SK-N-DZ (cell line): ENCODE data around the gene CLDN19.
"Not testable (repeated sequence)": the region's sequence is repeated elsewhere in the genome, so short reads cannot be mapped to it uniquely, and the experiment has no call there.

Experiments
- DNase-seq: peaks from one replicate; pipeline ENCODE4 v3.0.0-alpha.2; 2015; ENCODE audit warnings: low spot score

Gene CLDN19

DNA sequence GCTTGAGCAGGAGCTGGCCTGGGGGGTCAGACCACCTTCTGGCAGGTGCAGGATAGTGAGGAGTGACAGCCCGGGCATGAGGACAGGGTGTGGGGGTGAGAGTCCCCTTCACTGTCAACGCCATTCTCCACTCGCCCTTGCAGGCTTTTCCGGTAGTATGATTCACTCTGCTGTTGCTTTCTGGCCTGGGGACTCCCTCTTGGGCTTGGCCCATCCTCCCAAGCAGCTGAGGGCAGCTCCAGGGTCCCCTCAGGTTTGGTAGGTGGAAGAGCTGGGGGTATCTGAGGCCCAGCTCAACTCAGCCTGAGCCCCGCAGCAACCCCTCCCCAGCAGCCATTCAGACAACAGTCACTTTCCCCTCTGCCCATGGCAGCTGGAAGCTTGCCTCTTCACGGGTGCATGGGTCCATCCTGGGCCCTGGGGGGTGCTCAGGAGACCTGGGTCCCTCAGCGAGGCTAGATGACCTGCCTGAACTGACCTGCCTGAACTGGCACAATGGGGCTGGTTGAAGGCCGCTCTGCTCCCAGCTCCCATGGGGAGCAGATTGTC is 1.3 kb downstream of the CLDN19 start:
- no peak for DNase-seq

GRCh38 chr1:42737986-42738677 is 1.9 kb downstream of the CLDN19 start:
- no peak for DNase-seq

DNA sequence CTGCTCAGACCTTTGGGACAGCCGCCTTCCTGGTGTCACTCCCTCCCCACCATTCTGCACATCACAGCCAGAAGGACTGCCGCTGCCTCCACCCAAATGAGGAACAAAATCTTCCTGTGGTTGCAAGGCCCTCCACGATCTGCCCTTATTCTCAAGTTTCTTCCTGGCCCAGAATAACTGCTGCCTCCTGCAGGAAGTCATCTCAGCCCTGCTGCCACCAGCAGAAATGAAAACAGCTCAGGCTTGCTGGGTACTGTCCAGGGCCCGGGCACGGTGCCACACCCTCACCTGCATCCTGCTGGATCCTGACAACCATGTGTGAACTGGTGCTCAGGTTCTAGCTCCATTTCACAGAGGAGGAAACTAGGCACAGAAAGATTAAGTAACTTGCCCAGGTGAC is 2.8 kb downstream of the CLDN19 start:
- no peak for DNase-seq

GRCh38 chr1:42736571-42737200 is 3.4 kb downstream of the CLDN19 start:
- no peak for DNase-seq

- no peak for DNase-seq
These were observed 3.9 kb downstream of the CLDN19 start for GRCh38 chr1:42736152-42736551.

DNA sequence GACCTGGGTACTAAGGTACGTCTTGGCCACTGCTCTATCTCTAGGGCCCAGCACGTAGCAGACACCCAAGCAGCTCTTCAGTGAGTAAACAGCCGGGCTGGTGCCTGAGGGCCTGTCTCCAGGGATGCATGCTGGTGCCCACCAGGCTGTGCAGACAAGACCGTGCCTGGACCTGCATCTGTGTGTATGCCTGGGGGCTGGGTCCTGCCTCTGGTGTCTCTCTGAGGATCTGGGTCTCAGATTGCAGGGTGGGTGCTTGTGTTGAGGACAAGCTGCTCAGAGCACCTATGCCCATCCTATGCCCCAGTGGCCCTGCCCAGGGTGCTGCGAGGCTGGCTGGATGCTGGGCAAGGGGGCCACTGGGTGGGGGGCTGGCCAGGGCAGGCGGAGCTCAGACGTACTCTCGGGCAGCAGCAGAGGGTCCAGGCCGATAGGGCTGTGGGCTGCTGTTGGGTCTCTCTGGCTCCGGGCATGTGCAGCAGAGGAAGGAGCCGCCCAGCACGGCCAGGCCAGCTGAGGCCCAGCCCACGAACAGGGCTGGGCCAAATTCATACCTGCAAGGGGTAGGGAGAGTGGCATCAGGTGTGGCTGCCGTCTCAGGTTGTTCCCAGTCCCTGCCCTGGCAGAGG is 4.4 kb downstream of the CLDN19 start:
- DNase-seq = no peak

GRCh38 chr1:42735056-42735455 is 5.0 kb downstream of the CLDN19 start:
- no peak for DNase-seq

DNA sequence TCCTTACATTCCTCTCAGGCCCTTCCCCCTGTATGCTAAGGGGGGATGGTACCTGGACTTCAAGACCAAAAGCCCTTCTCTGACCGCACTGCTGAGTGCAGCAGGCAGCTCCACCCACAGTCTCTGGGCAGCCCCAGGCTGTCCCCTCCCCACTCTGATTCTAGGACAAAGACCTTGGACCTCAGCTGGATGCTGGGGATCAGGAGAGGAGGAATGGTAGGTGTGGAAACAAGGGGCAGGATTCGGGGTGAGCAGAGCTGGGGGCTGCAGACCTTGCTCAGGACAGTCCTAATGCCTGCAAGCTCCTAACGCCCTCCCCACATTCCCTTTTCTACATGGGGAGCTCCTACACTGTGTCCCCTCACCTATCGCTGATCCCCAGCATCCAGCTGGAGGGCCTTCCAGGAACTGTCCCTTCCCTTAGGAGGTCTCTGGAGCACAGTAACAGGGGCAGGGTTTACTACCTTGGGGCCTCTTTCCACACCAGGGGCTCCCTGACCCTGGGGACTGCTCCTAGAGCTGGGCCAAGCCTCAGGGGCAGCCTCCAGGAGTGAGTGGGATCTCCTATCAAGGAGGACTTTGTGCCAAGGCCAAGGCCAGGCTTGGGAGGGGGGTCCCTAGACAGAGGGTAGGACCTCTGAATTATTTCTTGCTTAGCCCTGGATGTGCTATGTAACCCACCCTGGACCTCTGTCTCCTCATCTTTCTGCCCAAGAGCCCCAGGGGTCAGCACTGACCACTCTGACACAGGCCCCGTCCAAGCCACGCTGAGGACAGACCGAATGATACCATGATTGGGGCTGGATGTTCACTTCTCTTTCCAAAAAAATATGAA is 5.6 kb downstream of the CLDN19 start:
- no peak for DNase-seq

GRCh38 chr1:42733415-42734200 is 6.4 kb downstream of the CLDN19 start:
- DNase-seq = no peak

DNA sequence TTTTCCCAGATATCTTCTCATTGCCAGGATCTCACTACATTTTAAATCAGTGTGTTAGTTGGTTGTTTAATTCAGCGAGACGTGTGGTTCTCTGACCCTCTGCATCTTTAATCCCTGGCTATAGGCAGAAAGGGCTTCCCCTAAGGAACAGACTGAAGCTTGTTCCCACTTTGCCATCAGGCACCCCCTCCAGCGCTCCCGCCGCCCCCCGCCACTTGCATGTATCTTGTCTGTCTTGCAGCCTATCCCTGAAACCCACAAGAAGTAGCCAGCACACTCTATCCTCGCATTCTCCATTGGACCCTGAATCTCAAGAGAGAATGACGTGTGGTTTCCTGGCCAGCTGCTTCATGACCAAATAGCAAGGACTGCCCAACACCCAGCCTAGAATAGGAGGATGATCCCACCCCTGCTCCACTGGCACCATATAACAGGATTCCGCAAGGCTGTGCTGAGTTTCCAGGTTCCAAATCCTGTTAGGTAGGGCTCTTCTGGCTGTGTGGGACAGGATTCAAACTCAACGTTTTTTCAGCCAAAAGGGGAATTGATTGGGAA is 7.8 kb downstream of the CLDN19 start:
- DNase-seq = no peak

GRCh38 chr1:42731585-42731984 is 8.5 kb downstream of the CLDN19 start:
- DNase-seq = no peak

GRCh38 chr1:42730988-42731387 is 9.0 kb downstream of the CLDN19 start:
- DNase-seq = no peak

DNA sequence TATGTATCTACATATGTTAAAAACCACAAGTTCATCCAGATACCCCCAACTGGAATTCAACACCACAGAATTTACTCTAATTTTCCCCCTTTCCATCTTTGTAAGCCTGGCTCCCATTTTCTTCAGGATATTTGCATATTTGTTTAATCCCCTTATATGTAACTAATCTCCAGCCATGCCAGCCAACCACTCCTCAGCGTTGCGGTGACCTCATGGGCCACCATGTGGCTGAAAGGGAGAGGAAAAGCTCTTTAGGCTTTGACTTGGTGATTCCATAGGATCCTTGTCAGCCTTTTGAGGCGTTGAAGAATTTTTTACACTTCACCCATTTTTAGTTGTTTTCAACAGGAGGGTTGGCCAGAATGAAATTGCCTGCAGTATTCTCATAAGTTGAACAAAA is 10.0 kb downstream of the CLDN19 start:
- no peak for DNase-seq

GRCh38 chr1:42725820-42726219 is 14.2 kb downstream of the CLDN19 start:
- not testable (repeated sequence) for DNase-seq

GRCh38 chr1:42723511-42723910 is 16.5 kb downstream of the CLDN19 start:
- no peak for DNase-seq

- not testable (repeated sequence) for DNase-seq
These were observed 17.6 kb downstream of the CLDN19 start for GRCh38 chr1:42722403-42722802.

DNA sequence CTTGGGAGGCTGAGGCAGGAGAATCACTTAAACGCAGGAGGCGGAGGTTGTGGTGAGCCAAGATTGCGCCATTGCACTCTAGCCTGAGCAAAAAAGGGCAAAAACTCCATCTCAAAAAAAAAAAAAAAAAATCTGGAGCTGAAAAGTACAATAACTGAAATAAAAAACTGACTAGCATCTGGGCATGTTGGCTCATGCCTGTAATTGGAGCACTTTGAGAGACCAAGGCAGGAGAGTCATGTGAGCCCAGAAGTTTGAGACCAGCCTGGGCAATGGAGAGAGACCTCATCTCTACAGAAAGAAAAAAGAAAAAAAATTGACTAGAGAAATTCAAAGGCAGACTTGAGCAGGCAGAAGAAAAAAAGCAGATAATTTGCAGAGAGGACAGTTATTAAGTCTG is 18.1 kb downstream of the CLDN19 start:
- no peak for DNase-seq

- no peak for DNase-seq
These were observed 19.2 kb downstream of the CLDN19 start for GRCh38 chr1:42720868-42721267.

- DNase-seq = not testable (repeated sequence)
These were observed 25.6 kb downstream of the CLDN19 start for GRCh38 chr1:42714441-42714840.

DNA sequence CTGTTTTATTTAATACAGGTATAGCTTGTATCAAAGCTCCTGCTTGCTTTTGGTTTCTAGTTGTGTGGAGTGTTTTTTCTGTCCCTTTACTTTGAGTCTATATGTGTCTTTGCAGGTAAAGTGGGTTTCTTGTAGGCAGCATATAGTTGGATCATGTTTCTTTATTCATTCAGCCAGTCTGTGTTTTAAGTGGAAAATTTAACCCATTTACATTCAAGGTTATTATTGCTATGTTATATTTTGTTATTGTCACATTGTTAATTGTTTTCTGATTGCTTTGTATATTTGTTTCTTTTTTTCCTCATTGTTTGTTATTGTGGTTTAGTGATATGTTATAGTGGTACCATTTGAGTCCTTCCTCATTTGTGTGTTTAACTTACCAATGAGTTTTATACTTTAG is 26.7 kb downstream of the CLDN19 start:
- DNase-seq = no peak

DNA sequence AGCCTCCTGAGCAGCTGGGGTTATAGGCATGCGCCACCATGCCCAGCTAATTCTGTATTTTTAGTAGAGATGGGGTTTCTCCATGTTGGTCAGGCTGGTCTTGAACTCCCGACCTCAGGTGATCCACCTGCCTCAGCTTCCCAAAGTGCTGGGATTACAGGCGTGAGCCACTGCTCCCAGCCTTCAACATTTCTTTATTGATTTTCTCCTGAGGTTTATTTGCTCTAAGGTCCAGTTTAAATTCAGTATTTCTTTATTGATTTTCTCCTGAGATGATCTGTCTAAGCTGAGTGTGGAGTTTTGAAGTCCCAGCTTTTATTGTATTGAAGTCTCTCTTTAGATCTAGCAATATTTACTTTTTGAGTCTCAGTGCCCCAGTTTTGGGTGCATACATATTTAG is 27.2 kb downstream of the CLDN19 start:
- DNase-seq = not testable (repeated sequence)
